Stimulated activated CD8-positive, alpha-beta memory T cell treated with anti-CD3 and anti-CD28 coated beads, Interleukin-7, amount 100 ng/mL, for 4 hours (primary cell): ENCODE data around the gene SPON2.

Experiments
- DNase-seq, 2 donors: peaks; one replicate each; pipeline ENCODE4 v3.0.0-alpha.2; 2020; ENCODE audit warnings: low read depth in 2 of 2

The SPON2 gene

DNA sequence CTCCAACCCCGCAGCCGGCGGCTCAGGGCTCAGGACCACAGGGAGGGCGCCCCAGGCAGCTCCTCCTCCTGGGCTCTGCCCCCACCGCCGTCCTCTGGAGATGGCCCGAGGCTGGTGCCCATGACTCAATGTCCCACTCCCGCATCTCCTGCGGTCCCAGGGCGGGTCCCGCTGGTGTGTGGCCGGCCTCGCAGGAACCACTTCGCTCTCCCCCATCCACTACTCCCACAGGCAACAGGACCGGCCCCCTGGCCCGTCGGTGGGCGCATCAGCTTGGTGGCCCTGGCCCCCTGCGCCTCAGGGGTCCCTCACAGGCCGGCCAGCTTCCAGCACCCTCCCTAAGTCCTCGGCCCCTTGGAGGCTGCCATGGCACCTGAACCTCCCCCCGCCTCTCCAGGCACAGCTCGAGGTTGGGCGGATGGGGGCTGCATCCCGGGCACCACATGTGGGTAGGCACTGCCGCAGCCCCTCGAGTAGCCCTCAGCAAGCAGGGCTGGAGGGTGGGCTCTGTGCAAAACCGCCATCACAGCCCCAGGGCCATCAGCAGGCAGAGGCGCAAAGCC is 22.8 kb upstream of the SPON2 start:
- DNase-seq, result no peak

DNA sequence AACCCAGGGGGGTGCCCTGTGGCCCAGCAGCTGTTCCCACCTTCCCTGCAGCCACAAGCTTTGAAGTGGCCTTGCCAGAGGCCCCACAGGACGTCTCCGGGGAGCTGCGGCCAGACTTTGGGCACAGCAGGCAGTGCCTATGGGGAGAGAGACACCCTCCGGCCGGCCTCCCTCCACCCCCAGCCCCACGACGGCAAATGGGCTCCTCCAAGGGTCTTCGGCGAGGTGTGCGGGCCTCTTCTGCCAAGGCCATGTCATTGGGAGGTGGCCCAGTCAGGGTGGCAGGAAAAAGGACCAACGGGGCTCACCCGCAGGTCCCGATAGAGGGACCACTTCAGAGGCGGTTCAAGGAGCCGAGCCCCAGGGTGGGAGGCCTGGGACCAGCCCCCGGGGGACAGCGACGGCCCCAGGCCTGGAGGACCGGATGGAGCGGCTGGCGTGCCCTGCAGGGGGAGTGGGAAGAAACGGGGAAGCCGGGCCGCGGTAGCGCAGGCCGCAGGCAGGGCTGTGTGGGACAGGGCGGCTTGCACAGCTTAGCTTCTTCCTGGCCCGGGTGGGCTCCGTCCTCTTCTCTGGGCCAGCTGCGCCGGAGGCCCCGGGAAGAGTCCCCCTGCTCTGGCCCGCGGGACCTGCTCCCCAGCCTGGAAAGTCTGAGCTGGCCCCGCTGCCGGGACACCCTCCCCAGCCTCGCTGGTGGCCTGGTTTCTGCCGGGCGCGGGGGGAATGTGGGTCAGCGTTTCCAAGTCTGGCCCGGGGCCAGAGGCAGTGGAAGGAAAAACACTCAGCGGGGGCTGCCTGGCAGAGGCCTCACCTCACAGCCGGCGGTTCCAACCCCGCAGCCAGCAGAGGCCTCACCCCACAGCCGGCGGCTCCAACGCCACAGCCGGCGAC is 21.9 kb upstream of the SPON2 start:
- no peak for DNase-seq

DNA sequence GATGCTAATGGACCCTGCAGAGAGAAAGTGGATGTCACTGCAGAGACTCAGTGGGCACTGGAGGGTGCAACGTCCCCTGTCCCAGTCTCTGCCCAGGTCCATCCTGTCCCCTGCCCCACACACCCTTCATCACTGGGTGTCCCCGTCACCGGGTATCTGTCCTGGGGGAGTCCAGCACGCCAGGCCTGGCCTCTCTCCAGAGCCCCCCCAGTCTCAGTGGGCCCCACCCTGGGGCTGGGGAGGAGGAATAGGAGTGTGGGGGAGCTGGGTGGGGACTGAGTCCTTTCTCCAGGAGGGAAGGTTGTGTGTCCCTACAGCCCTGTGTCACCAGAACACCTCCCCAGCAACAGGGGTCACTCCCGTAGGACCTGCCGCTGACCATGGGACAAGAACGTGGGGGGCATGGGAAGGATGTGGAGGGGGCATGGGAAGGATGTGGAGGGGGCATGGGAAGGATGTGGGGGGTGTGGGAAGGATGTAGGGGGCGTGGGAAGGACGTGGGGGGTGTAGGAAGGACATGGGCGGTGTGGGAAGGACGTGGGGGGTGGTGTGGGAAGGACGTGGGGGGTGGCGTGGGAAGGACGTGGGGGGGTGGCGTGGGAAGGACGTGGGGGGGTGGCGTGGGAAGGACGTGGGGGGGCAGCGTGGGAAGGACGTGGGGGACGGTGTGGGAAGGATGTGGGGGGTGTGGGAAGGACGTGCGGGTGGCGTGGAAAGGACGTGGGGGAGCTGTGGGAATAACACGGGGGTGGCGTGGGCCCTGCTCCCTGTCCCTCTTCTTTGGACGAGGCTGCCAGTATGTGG is 21.0 kb upstream of the SPON2 start:
- DNase-seq, result no peak

DNA sequence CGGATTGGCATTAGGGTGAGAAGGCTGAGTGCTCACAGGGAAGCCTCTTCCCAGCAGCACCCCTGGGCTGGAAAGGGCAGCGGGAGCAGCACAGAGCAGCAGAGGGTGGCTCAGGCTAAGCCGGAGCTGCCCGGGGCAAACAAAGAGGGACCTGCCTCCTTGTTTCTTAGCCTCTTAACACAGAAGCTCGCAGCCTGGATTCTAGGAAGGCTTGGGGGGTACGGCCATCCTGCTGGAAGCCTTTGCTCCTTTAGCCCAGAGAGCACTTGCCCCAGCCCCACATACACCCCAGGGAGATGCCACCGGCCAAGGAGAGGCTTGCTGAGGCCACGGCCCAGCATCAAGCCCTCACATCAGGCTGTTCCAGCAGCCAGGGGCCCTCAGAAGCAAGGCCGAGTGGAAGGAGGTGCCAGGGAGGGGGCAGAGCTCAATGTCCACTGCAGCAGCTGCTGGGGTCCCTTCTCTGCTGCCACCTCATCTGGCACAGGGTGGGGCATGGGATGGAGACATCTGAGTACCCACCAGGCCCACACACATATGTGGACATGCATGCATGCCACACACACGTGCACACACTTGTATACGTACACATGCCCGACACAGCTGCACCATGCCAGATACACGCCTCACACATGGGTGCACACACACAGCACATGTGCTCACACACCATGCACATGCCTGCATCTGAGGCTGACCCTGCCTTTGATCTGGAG is 20.3 kb upstream of the SPON2 start:
- no peak for DNase-seq

DNA sequence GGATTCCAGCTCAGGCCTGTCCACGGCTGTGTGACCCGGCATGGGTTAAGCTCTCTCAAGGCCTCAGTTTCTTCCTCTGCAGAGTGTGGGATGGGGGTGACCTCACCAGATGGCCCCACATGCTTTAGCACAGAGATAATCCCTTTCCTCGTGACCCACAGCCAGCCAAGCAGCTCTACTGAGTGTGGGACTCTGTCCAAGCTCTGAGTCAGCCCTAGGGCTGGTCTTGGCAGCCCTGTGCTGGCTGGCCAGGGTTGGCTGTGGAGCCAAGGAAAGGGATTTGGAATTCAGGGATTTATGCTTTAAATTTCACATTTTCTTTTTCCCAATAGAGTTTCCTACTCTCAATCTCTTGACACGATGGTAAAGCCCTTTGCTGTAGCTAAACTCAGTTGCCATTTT is 19.7 kb upstream of the SPON2 start:
- DNase-seq, result no peak

GRCh38 chr4:1191621-1192020 is 19.2 kb upstream of the SPON2 start:
- DNase-seq, result no peak

- peak in 1 of 2 donors; percentile 27 for DNase-seq
Observed at GRCh38 chr4:1187182-1187581, 14.8 kb upstream of the SPON2 start.

DNA sequence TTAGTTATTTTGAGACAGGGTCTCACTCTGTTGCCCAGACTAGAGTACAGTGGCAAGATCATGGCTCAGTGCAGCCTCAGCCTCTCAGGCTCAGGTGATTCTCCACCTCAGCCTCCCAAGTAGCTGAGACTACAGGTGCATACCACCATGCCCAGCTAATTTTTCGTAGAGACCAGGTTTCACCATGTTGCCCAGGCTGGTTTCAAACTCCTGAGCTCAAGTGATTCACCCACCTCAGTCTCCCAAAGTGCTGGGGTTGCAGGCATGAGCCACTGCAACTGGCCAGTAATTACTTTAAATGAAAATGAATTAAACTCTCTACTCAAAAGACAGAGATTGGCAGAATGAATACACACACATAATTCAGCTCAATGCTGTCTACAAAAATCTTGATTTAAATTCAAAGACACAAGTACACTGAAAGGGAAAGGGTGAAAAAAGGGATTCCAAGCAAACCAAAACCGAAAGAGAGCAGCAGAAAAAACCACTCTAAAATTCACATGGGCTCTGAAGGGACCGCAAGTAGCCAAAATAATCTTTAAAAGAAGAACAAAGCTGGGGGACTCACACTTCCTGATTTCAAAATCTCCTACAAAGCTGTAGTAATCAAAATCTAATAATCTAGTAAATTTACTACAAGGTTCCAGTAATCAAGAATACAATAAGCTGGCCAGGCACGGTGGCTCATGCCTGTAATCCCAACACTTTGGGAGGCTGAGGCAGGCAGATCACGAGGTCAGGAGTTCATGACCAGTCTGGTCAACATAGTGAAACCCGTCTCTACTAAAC is 11.8 kb upstream of the SPON2 start:
- DNase-seq, result no peak

- DNase-seq, result no peak
Observed at GRCh38 chr4:1182313-1182712, 9.9 kb upstream of the SPON2 start.

DNA sequence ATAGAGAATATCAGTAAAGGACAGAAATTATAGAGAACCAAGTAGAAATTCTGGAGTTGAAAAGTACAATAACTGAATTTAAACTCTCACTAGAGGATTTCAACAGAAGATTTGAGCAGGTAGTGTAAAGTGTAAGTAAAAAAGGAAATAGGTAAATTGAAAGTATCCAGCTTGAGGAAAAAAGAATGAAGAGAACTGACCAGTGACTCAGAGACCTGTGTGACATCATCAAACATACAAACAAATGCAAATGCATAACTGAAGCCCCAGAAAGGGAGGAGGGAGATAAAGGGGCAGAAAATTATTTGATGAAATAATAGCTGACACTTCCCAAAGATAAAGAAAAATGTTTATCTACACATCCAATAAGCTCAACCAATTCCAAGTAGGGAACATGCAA is 8.3 kb upstream of the SPON2 start:
- no peak for DNase-seq

DNA sequence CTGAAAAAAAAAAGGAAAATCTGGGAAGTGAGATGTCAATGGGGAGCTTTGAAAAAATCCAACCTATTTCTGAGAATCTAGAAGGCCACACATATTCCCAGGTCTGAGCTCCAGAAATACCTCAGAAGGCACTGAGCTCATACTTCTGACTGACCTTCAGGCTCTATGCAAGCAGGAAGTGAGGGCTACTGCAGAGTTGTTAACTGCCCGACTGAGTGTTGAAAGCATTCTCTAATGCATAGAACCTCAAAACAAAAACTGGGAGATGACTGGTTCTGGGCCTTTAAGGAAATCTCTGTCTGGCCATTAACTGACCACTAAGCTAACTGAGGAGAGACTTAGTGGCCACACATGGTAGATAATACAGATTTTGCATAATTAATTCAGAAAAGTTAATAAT is 7.6 kb upstream of the SPON2 start:
- no peak for DNase-seq

- no peak for DNase-seq
Observed at GRCh38 chr4:1179089-1179441, 6.7 kb upstream of the SPON2 start.

GRCh38 chr4:1178300-1179088 is 6.1 kb upstream of the SPON2 start:
- no peak for DNase-seq

- peak; percentile 45 to 66 for DNase-seq
Observed at GRCh38 chr4:1177274-1178141, 5.1 kb upstream of the SPON2 start.

DNA sequence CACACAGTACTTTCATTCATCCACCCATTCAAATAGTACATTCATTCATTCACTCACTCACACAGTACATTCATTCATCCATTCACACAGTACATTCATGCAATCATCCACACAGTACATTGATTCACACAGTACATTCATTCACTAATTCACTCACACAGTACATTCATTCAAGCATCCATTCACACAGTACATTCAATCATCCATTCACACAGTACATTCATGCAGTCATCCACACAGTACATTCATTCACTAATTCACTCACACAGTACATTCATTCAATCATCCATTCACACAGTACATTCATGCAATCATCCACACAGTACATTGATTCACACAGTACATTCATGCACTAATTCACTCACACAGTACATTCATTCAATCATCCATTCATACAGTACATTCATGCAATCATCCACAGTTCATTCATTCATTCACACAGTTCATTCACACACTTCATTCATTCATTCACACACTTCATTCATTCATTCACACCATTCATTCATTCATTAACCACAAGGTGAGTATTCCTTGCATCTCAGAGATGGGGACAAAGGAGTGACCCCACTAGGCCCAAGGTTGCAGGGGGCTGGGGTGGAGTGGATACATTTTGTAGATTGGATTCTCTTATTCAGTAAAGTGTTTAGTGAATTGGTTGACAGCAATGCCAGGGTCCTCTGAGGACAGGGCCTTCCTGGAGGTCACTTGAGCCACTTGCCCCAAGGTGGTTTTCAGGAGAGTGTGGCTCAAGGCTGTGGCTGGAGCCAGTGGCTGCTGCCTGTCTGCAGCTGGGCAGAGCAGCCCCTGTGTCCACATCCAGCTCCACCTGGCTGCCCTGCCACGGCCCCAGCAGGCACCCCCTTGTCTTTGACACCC is 4.3 kb upstream of the SPON2 start:
- no peak for DNase-seq

GRCh38 chr4:1175635-1176229 is 3.3 kb upstream of the SPON2 start:
- DNase-seq, result no peak

- no peak for DNase-seq
Observed at GRCh38 chr4:1174941-1175634, 2.7 kb upstream of the SPON2 start.
